ENCODE results near the gene SLCO2B1. TPM values are rescaled to one million over a fixed set of nuclear protein-coding genes. Genes with fewer than 3 reads are reported as not detected.

The SLCO2B1 gene
- total RNA-seq, 4 donors from 2014 or later = 1.9 to 17.6 (median 5.0) TPM

- Histone ChIP-seq H3K4me1 (no peaks in the 10 kb centered on the region), H3K4me3 (no peak overlapping the region), H3K9me3 (no peaks in the 10 kb centered on the region), H3K36me3 (no peaks in the 10 kb centered on the region), H3K27me3 (peaks cover 0 to 3% (median 0%) of the 10 kb centered on the region in 3 donors), H3K27ac (no peak overlapping the region)
- intact Hi-C loops (cut with DNase I; ENCODE audit: low total_unique reads) = no loop called here
- in situ Hi-C loops (cut with MboI; ENCODE audit: low sequenced_read_pairs in 4 of 4) = no loop called here
- TF ChIP-seq CTCF (IDR thresholded peaks at IDR 0.05 in 4 of 5, conservative IDR thresholded peaks at IDR 0.05 in 1 of 5) = no peak
- TF ChIP-seq POLR2A (IDR thresholded peaks at IDR 0.05) = no peak
- DNase-seq (no peak), ATAC-seq (no peak)
Observed at GRCh38 chr11:75107187-75107586, 43.7 kb upstream of the SLCO2B1 start.

- no peak overlapping the region for H3K4me3 ChIP-seq
- no peak for ATAC-seq
- in situ Hi-C loops (cut with MboI; ENCODE audit: low sequenced_read_pairs in 4 of 4) (no loop called here), intact Hi-C loops (cut with DNase I; ENCODE audit: low total_unique reads) (no loop called here)
- no peaks in the 10 kb centered on the region for H3K36me3 ChIP-seq
- H3K27ac ChIP-seq = no peak overlapping the region
- no peak for TF ChIP-seq CTCF (IDR thresholded peaks at IDR 0.05 in 4 of 5, conservative IDR thresholded peaks at IDR 0.05 in 1 of 5)
- no peak for TF ChIP-seq POLR2A (IDR thresholded peaks at IDR 0.05)
- H3K4me1 ChIP-seq = no peaks in the 10 kb centered on the region
- H3K9me3 ChIP-seq = no peaks in the 10 kb centered on the region
- no peak for DNase-seq
- H3K27me3 ChIP-seq = no peaks in the 10 kb centered on the region
Observed at GRCh38 chr11:75112200-75112599, 38.7 kb upstream of the SLCO2B1 start.

GRCh38 chr11:75113030-75113429, 37.9 kb upstream of the SLCO2B1 start:
- TF ChIP-seq POLR2A (IDR thresholded peaks at IDR 0.05) = no peak
- no peak for TF ChIP-seq CTCF (IDR thresholded peaks at IDR 0.05 in 4 of 5, conservative IDR thresholded peaks at IDR 0.05 in 1 of 5)
- no peak for ATAC-seq
- no peaks in the 10 kb centered on the region for H3K36me3 ChIP-seq
- H3K27ac ChIP-seq = no peak overlapping the region
- H3K9me3 ChIP-seq = peaks cover 0 to 3% (median 0%) of the 10 kb centered on the region in 3 donors
- no peaks in the 10 kb centered on the region for H3K27me3 ChIP-seq
- intact Hi-C loops (cut with DNase I; ENCODE audit: low total_unique reads) = no loop called here
- no peak for DNase-seq
- in situ Hi-C loops (cut with MboI; ENCODE audit: low sequenced_read_pairs in 4 of 4) = no loop called here
- no peak overlapping the region for H3K4me3 ChIP-seq
- no peaks in the 10 kb centered on the region for H3K4me1 ChIP-seq

GRCh38 chr11:75114465-75114864, 36.4 kb upstream of the SLCO2B1 start:
- in situ Hi-C loops (cut with MboI; ENCODE audit: low sequenced_read_pairs in 4 of 4) (no loop called here), intact Hi-C loops (cut with DNase I; ENCODE audit: low total_unique reads) (no loop called here)
- H3K9me3 ChIP-seq = peaks cover 0 to 9% (median 0%) of the 10 kb centered on the region in 3 donors

GRCh38 chr11:75118577-75118976, 32.3 kb upstream of the SLCO2B1 start:
- Histone ChIP-seq H3K9me3 (peaks cover 0 to 9% (median 0%) of the 10 kb centered on the region in 3 donors), H3K4me1 (no peaks in the 10 kb centered on the region), H3K4me3 (no peak overlapping the region), H3K27me3 (no peaks in the 10 kb centered on the region), H3K36me3 (no peaks in the 10 kb centered on the region), H3K27ac (no peak overlapping the region)
- in situ Hi-C loops (cut with MboI; ENCODE audit: low sequenced_read_pairs in 4 of 4) (no loop called here), intact Hi-C loops (cut with DNase I; ENCODE audit: low total_unique reads) (no loop called here)
- TF ChIP-seq POLR2A (IDR thresholded peaks at IDR 0.05) (no peak), CTCF (IDR thresholded peaks at IDR 0.05 in 4 of 5, conservative IDR thresholded peaks at IDR 0.05 in 1 of 5) (no peak)
- DNase-seq (no peak), ATAC-seq (no peak)

More at GRCh38 chr11:75114465-75114864, 36.4 kb upstream of the SLCO2B1 start:
- ATAC-seq (no peak), DNase-seq (no peak)
- no peaks in the 10 kb centered on the region for H3K27me3 ChIP-seq
- H3K4me1 ChIP-seq = no peaks in the 10 kb centered on the region
- H3K36me3 ChIP-seq = no peaks in the 10 kb centered on the region
- no peak for TF ChIP-seq POLR2A (IDR thresholded peaks at IDR 0.05)
- no peak overlapping the region for H3K27ac ChIP-seq
- H3K4me3 ChIP-seq = no peak overlapping the region

Measured in gastrocnemius medialis (tissue), 4 donors.